Subcutaneous abdominal adipose tissue (tissue), 5 donors: Measurements from ENCODE around the gene RPH3AL.
"Not testable (repeated sequence)": the region's sequence is repeated elsewhere in the genome, so short reads cannot be mapped to it uniquely, and the experiment has no call there.

Experiments
- H3K27ac ChIP-seq: one replicate; pipeline ENCODE4 v1.7.0; 2013; ENCODE audit warnings: low read depth, mild to moderate bottlenecking, inconsistent platforms, low read length, moderate library complexity
- H3K27me3 ChIP-seq, 5 donors: one replicate each; pipeline ENCODE4 v1.7.0; 2013; ENCODE audit warnings: low read length in 5 of 5, inconsistent platforms in 1 of 5; ENCODE audit not compliant: control insufficient read depth in 5 of 5, insufficient read depth in 4 of 5
- H3K36me3 ChIP-seq, 5 donors: one replicate each; pipeline ENCODE4 v1.7.0; 2013; ENCODE audit warnings: low read length in 5 of 5; ENCODE audit not compliant: control insufficient read depth in 5 of 5, insufficient read depth in 5 of 5
- H3K4me1 ChIP-seq, 5 donors: one replicate each; pipeline ENCODE4 v1.7.0; 2013; ENCODE audit warnings: low read length in 5 of 5, mild to moderate bottlenecking in 3 of 5, moderate library complexity in 1 of 5; ENCODE audit not compliant: control insufficient read depth in 5 of 5, insufficient read depth in 5 of 5
- H3K4me3 ChIP-seq, 5 donors: one replicate each; pipeline ENCODE4 v1.7.0; 2013; ENCODE audit warnings: low read length in 5 of 5, low read depth in 1 of 5
- H3K9ac ChIP-seq, 5 donors: one replicate each; pipeline ENCODE4 v1.7.0; 2013; ENCODE audit warnings: low read length in 5 of 5, mild to moderate bottlenecking in 4 of 5, moderate library complexity in 3 of 5
- H3K9me3 ChIP-seq, 5 donors: one replicate each; pipeline ENCODE4 v1.7.0; 2013; ENCODE audit warnings: low read length in 5 of 5; ENCODE audit not compliant: control insufficient read depth in 5 of 5
- donor health status: healthy.
- donor health status: healthy.
- donor health status: healthy.
- donor health status: healthy.
- donor health status: healthy.

RPH3AL gene

DNA sequence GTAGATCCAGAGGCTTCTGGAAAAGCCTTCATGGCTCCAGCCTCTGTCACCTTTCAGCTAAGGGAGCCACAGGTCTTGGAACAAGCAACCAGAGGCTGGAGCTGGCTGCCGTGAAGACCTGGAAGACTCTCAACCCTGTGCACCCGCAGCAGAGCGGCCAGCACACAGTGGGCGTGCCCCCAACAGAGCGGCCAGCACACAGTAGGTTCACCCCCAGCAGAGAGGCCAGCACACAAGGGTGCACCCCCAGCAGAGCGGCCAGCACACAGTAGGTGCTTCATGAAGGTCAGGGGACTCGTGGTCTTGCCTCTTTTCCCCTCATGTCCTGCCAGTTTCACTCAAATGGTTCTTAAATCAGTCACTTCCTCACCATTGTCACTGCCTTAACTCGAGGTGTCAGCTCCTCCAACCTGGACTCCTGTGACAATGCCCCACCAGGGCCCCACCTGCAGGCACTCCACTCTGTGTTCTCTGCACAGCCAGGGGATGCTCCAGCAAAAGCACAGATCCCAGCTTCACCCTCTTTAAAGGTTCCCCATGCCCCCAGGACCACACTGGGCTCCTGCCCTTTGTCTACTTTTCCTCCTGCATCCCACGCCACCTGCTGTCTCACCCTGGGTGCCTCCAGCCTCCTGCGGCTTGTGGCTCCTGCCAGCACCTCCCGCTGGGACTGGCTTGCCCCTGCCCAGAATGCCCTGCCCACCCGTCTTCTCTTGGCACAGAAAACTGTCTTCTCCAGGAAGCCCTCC is 128.7 kb downstream of the RPH3AL start:
- no peak overlapping the region for H3K27ac ChIP-seq
- H3K36me3 ChIP-seq: peaks cover 0 to 8% (median 0%) of the 10 kb centered on the region in 5 donors
- H3K9ac ChIP-seq: no peak overlapping the region
- H3K9me3 ChIP-seq: no peaks in the 10 kb centered on the region
- H3K4me3 ChIP-seq: no peak overlapping the region
- no peaks in the 10 kb centered on the region for H3K27me3 ChIP-seq
- H3K4me1 ChIP-seq: peaks cover 0 to 11% (median 5%) of the 10 kb centered on the region in 5 donors

DNA sequence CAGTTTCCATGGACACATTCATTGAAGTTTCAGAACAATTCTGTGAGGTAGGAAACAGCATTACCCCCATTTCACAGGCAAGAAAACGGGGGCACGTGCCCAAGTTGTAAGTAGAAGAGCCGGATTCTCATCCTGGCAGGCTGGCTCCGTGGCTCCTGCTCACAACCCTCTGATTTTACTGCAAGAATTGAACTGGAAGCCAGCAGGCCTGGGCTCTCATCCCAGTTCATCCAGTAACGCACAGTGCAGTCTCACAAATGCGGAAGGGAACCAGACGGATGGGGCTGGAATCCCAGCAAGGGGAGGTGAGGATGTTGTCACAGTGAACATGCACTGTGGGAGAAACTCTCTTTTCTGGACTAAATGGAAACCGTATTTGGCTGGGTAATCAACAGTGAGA is 130.4 kb downstream of the RPH3AL start:
- Histone ChIP-seq H3K9ac (no peak overlapping the region), H3K27ac (no peak overlapping the region), H3K27me3 (no peaks in the 10 kb centered on the region)

DNA sequence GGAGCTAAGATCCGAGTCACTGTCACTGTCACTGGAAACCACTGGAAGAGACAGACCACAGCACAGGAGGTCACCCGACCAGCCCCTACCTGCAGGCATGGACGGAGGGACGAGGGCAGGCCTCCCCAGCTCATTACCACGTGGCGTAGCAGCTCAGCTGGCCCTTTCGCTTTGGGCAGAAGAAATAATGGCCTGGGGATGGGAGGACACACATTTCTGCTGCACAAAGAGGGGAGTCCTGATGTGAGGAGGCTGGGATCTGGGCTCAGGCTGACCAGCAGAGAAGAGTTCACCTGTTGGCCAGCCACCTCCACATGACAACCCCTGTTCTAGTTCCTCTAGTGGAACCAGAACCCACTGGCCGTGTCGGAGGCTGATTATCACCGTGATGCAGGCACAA is 132.9 kb downstream of the RPH3AL start:
- H3K27ac ChIP-seq: no peak overlapping the region
- H3K27me3 ChIP-seq: no peaks in the 10 kb centered on the region
- no peaks in the 10 kb centered on the region for H3K9me3 ChIP-seq
- no peak overlapping the region for H3K9ac ChIP-seq
- peaks cover 0 to 20% (median 9%) of the 10 kb centered on the region in 5 donors for H3K4me1 ChIP-seq
- H3K36me3 ChIP-seq: no peaks in the 10 kb centered on the region
- H3K4me3 ChIP-seq: no peak overlapping the region

More for the DNA sequence above, 130.4 kb downstream of the RPH3AL start:
- Histone ChIP-seq H3K9me3 (no peaks in the 10 kb centered on the region), H3K4me1 (peaks cover 0 to 9% (median 2%) of the 10 kb centered on the region in 5 donors), H3K36me3 (peaks cover 0 to 8% (median 0%) of the 10 kb centered on the region in 5 donors), H3K4me3 (no peak overlapping the region)

DNA sequence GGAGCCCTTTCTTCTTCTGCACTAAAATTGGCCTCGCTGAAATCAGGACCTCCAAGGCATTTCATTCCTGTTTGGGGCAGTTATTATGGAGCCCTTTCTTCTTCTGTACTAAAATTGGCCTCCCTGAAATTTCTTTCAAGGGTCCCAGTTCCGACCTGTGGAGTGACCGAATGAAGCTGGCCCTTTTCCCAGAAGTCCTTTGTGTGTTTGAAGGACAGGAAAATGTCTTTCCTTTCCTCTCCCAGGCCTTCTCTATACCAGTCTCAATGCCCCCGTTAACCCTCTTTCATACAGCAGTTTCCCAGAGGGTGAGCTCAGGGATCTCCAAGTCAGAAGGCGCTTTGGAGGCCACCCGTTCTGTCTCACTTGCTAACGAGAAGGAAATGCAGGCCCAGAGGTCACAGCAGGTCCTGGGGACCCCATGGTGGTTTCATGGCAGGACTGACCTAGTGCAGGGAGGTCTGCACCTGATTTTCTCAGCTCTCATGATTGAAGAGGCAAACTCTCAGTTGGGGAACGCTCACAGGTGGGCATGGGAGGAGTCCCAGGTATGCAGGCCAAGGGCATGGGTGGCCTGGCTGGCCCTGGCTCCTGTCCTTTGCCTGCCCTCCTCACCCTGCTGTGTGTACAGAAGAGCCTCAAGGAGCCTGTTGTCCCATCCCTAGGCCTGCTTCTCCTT is 134.0 kb downstream of the RPH3AL start:
- Histone ChIP-seq H3K9me3 (no peaks in the 10 kb centered on the region), H3K4me3 (no peak overlapping the region)

DNA sequence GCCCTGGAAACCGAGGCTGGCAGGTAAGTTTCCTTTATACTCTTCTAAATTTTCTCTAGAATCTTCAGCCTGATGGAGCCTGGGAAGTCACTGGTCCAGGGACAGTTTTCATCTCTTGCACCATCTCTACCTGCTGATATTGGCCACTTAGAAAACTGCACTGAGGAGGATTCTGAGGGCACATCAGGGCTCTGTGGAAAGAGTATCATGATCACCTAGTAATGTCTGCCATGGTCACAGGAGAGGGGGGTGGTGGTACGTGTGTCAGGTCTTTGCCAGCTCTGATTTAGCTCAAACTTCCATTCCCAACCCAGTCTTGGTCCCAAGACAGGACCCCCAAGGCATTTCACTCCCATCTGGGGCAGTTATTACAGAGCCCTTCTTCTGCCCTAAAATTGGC is 136.0 kb downstream of the RPH3AL start:
- H3K27ac ChIP-seq: no peak overlapping the region
- H3K9ac ChIP-seq: no peak overlapping the region
- peaks cover 0 to 20% (median 9%) of the 10 kb centered on the region in 5 donors for H3K4me1 ChIP-seq
- no peaks in the 10 kb centered on the region for H3K9me3 ChIP-seq
- H3K36me3 ChIP-seq: peaks cover 0 to 23% (median 7%) of the 10 kb centered on the region in 5 donors
- H3K27me3 ChIP-seq: no peaks in the 10 kb centered on the region
- H3K4me3 ChIP-seq: no peak overlapping the region

More for the DNA sequence above, 134.0 kb downstream of the RPH3AL start:
- no peak overlapping the region for H3K27ac ChIP-seq
- no peaks in the 10 kb centered on the region for H3K27me3 ChIP-seq
- H3K36me3 ChIP-seq: peaks cover 0 to 7% (median 4%) of the 10 kb centered on the region in 5 donors
- H3K4me1 ChIP-seq: peaks cover 0 to 20% (median 9%) of the 10 kb centered on the region in 5 donors
- no peak overlapping the region for H3K9ac ChIP-seq

DNA sequence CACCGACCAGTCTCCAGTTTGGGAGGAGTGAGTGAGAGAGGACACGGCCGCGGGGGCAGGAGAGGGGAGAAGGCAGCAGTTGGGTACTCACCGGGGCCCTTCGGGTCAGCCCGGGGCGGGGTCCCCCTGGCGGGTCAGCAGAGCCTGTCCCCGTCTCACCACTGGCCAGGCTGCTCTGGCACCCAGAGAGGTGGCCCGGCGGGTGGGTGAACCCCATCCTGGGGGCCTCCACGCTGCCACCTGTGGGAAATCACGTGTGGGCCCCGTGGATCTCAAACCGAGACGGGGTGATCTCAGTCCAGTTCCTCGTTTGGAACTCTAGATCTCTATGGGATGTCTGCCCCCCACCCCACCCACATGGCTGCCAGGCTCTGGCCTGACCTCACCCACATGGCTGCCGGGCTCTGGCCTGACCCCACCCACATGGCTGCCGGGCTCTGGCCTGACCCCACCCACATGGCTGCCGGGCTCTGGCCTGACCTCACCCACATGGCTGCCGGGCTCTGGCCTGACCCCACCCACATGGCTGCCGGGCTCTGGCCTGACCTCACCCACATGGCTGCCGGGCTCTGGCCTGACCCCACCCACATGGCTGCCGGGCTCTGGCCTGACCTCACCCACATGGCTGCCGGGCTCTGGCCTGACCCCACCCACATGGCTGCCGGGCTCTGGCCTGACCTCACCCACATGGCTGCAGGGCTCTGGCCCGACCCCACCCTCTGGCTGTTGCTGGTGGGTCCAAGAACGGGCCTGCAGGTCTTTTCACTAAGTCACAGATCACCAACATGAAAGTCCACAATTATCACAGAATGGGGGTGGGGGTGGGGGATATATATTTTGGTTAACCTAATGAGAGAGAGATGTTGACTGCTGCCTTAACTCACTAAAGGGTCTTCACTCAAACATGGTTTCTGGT is 136.8 kb downstream of the RPH3AL start:
- not testable (repeated sequence) for H3K9me3 ChIP-seq, H3K27ac ChIP-seq, H3K27me3 ChIP-seq, H3K9ac ChIP-seq
- Histone ChIP-seq H3K4me3 (peak overlapping the region in 1 of 5 donors; percentile 56), H3K36me3 (peaks cover 0 to 24% (median 7%) of the 10 kb centered on the region in 5 donors), H3K4me1 (peaks cover 0 to 20% (median 9%) of the 10 kb centered on the region in 5 donors)

DNA sequence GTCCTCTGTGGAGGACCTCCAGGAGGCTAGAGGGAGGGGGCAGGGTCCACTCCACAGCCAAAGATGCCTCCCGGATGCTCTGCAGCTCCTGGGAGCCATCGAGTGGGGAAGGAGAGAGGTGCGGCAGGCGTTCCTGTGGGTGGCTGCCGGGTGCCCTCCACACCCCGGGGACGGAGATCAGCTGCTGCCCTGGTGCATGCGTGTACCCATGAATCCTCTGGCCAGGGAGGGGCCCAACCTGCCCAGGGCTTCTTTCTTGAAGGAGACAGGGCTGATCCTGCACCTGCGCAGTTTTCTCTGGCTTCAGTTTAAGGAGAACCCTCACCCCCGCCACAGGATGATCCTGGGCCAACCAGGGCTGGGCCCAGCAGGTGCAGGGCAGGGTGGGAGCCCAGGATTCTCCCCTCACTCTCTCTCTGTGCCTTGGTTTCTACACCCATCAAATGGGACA is 137.7 kb downstream of the RPH3AL start:
- Histone ChIP-seq H3K36me3 (peaks cover 0 to 29% (median 7%) of the 10 kb centered on the region in 5 donors), H3K27me3 (no peaks in the 10 kb centered on the region), H3K27ac (no peak overlapping the region), H3K4me1 (peaks cover 0 to 20% (median 9%) of the 10 kb centered on the region in 5 donors), H3K4me3 (peak overlapping the region in 1 of 5 donors; percentile 56), H3K9ac (no peak overlapping the region), H3K9me3 (no peaks in the 10 kb centered on the region)

DNA sequence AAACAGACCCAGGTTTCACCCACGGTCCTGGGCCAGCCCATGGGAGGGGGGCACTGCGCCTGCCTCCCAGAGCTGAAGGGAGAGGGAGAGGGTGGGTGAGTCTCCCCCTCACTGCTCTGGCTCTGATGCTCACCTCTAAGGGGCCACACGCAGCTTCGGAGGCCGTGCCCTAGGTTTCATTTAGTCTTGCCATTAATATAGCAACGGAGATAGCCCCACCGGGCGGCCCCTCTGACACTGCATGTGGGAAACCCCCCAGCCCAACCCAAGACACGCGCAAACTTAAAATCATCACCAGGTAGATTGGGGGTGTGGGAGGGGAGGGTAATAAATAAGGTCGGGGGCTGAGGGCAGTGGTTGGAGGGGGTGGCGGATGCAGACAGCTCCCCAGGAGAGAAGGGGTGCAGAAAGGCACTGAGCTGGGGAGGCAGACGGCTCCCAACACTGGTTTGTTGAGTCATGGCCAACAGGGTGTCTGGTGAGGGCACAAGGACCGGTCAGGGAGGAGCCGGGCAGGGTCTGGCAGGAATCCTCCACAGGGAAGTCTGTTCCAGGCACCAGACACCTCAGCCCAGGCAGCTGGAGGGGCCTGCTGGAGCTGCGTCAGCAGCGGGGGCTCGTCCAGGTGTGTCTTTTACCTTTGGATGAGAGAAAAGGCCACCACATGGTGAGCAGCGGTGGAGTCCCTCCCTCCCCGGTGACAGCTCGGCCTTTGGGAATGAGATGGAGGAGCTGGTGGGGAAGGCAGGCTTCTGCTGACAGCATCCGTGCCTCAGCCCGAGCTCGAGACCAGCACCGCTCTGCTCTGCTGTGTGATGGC is 139.1 kb downstream of the RPH3AL start:
- H3K9me3 ChIP-seq: peaks cover 0 to 5% (median 3%) of the 10 kb centered on the region in 5 donors
- H3K4me1 ChIP-seq: peaks cover 0 to 15% (median 7%) of the 10 kb centered on the region in 5 donors
- peaks cover 0 to 29% (median 7%) of the 10 kb centered on the region in 5 donors for H3K36me3 ChIP-seq

DNA sequence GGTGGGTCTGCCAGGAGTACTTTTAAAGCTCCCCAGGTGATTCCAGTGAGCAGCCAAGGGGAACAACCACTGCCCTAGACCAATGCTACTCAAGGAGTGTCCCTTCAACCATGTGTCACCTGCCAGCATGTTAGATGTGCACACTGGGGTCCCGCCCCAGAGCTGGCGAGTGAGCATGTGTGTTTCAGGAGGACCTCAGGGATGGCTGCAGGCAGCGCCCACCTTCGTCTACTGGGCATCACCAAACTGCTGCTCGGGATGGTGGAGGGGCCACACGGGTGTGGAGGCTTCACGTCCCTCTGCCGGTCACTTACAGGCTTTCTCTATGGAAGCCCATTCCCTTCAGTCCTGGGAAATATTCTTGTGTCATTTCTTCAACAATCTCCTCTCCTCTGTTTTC is 142.2 kb downstream of the RPH3AL start:
- Histone ChIP-seq H3K27ac (no peak overlapping the region), H3K27me3 (peaks cover 0 to 10% (median 0%) of the 10 kb centered on the region in 5 donors), H3K9ac (no peak overlapping the region), H3K4me1 (peaks cover 0 to 10% (median 2%) of the 10 kb centered on the region in 5 donors), H3K4me3 (no peak overlapping the region), H3K9me3 (peaks cover 3 to 8% (median 4%) of the 10 kb centered on the region in 5 donors), H3K36me3 (peaks cover 0 to 29% (median 7%) of the 10 kb centered on the region in 5 donors)

More for the DNA sequence above, 139.1 kb downstream of the RPH3AL start:
- no peak overlapping the region for H3K4me3 ChIP-seq
- H3K27ac ChIP-seq: no peak overlapping the region
- peaks cover 0 to 5% (median 0%) of the 10 kb centered on the region in 5 donors for H3K27me3 ChIP-seq
- no peak overlapping the region for H3K9ac ChIP-seq
